ENCODE data around the gene DNAH10. TPM values are rescaled to one million over a fixed set of nuclear protein-coding genes. Genes with fewer than 3 reads are reported as not detected.

The DNAH10 gene
- total RNA-seq, 1 donor from 2014 or later: 0.66 TPM

DNA sequence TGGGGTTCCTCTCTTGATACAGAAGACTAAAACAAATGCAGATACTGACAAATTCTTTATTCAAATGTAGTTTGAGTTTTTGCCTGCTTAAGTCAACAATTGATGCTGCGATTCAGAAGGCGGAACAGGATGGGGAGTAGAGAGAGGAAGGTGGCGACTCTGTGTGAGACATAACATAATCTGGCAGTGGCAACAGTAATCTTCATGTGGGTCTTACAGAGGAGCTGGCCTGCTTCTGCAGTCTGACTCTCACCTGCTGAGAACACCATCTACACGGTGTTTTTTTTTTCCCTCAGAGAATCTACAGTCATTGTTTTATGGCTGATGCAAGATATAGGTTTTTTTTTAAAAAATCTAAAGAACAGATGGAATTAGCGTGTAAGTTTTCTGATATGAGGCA, 200.4 kb downstream of the DNAH10 start:
- Mint-ChIP-seq H3K27ac (ENCODE audit: unreplicated experiment) (no peak overlapping the region), H3K4me3 (ENCODE audit: unreplicated experiment) (peak overlapping the region; percentile 44), H3K9me3 (ENCODE audit: unreplicated experiment) (peaks cover 4% of the 10 kb centered on the region), H3K27me3 (ENCODE audit: unreplicated experiment) (peaks cover 2% of the 10 kb centered on the region), H3K4me1 (ENCODE audit: low read depth, unreplicated experiment) (peaks cover 32% of the 10 kb centered on the region), H3K36me3 (ENCODE audit: unreplicated experiment) (peaks cover 4% of the 10 kb centered on the region)
- no peak for TF ChIP-seq CTCF (IDR thresholded peaks at IDR 0.05; ENCODE audit: partially characterized antibody, unreplicated experiment)
- no peak for DNase-seq

- Mint-ChIP-seq H3K27ac (ENCODE audit: unreplicated experiment) (no peak overlapping the region), H3K27me3 (ENCODE audit: unreplicated experiment) (peaks cover 2% of the 10 kb centered on the region), H3K9me3 (ENCODE audit: unreplicated experiment) (peaks cover 4% of the 10 kb centered on the region), H3K4me1 (ENCODE audit: low read depth, unreplicated experiment) (peaks cover 38% of the 10 kb centered on the region), H3K4me3 (ENCODE audit: unreplicated experiment) (no peak overlapping the region), H3K36me3 (ENCODE audit: unreplicated experiment) (peaks cover 6% of the 10 kb centered on the region)
- TF ChIP-seq CTCF (IDR thresholded peaks at IDR 0.05; ENCODE audit: partially characterized antibody, unreplicated experiment): no peak
- DNase-seq: no peak
Measured at GRCh38 chr12:123963821-123964220, 201.7 kb downstream of the DNAH10 start.

GRCh38 chr12:123965382-123965781, 203.3 kb downstream of the DNAH10 start:
- Mint-ChIP-seq H3K27me3 (ENCODE audit: unreplicated experiment) (peaks cover 5% of the 10 kb centered on the region), H3K4me3 (ENCODE audit: unreplicated experiment) (no peak overlapping the region)

GRCh38 chr12:123966596-123966995, 204.5 kb downstream of the DNAH10 start:
- Mint-ChIP-seq H3K27me3 (ENCODE audit: unreplicated experiment) (peaks cover 11% of the 10 kb centered on the region), H3K4me1 (ENCODE audit: low read depth, unreplicated experiment) (peaks cover 37% of the 10 kb centered on the region)

More at GRCh38 chr12:123965382-123965781, 203.3 kb downstream of the DNAH10 start:
- Mint-ChIP-seq H3K27ac (ENCODE audit: unreplicated experiment) (no peak overlapping the region), H3K4me1 (ENCODE audit: low read depth, unreplicated experiment) (peaks cover 45% of the 10 kb centered on the region), H3K9me3 (ENCODE audit: unreplicated experiment) (peaks cover 8% of the 10 kb centered on the region), H3K36me3 (ENCODE audit: unreplicated experiment) (peaks cover 6% of the 10 kb centered on the region)
- no peak for DNase-seq
- no peak for TF ChIP-seq CTCF (IDR thresholded peaks at IDR 0.05; ENCODE audit: partially characterized antibody, unreplicated experiment)

More at GRCh38 chr12:123966596-123966995, 204.5 kb downstream of the DNAH10 start:
- DNase-seq: no peak
- H3K4me3 Mint-ChIP-seq (ENCODE audit: unreplicated experiment): no peak overlapping the region
- H3K9me3 Mint-ChIP-seq (ENCODE audit: unreplicated experiment): peaks cover 11% of the 10 kb centered on the region
- no peak for TF ChIP-seq CTCF (IDR thresholded peaks at IDR 0.05; ENCODE audit: partially characterized antibody, unreplicated experiment)
- no peak overlapping the region for H3K27ac Mint-ChIP-seq (ENCODE audit: unreplicated experiment)
- peaks cover 6% of the 10 kb centered on the region for H3K36me3 Mint-ChIP-seq (ENCODE audit: unreplicated experiment)
